A549 (cell line): ENCODE data around the gene MVK. TPM values are rescaled to one million over a fixed set of nuclear protein-coding genes. Genes with fewer than 3 reads are reported as not detected.

Experiments used
- ATAC-seq, 2 experiments: fragments of 200-7000 bp in 1 of 2; fragments of >200 bp in 1 of 2; cut with Nextera tagmentation in 1 of 2; cut with Tn5 transposase in 1 of 2; 3 replicates each; pipeline versions ENCODE4 v1.8.0 to v1.9.1; 2018 to 2020; ENCODE audit warnings: mild to moderate bottlenecking in 1 of 2, moderate library complexity in 1 of 2
- CTCF ChIA-PET: fragments of 300-600 bp; sonication (Branson Sonifier 250); formaldehyde crosslinking; extraction: SDS; loops from one replicate; lab custom pipeline; 2021; ENCODE audit warnings: antibody characterized with exemption, inconsistent platforms; lab: Yijun Ruan, JAX
- POLR2A ChIA-PET: fragments of 350-600 bp; formaldehyde crosslinking; extraction: SDS; loops from one replicate; lab custom pipeline; 2021; ENCODE audit warnings: antibody characterized with exemption, inconsistent platforms; lab: Yijun Ruan, JAX
- DNase-seq, 2 experiments: peaks; one replicate each; pipeline versions ENCODE4 v3.0.0 to v3.0.0-alpha.2; 2011 to 2016; ENCODE audit warnings: low read depth in 1 of 2, low spot score in 1 of 2
- FAIRE-seq: peaks from 2 replicates; lab custom pipeline; 2011; peaks lifted over from hg19 to GRCh38; lab: Jason Lieb, UNC
- H3K27ac ChIP-seq, 2 experiments: fragments of >200 bp; sonication (Bioruptor Twin); formaldehyde crosslinking; 3 replicates each; pipeline ENCODE4 v1.5.1; 2016 to 2017
- H3K4me1 ChIP-seq: fragments of >200 bp; sonication (Bioruptor Twin); formaldehyde crosslinking; 3 replicates; pipeline ENCODE4 v1.6.1; 2016
- H3K4me2 ChIP-seq: fragments of >200 bp; sonication (Bioruptor Twin); formaldehyde crosslinking; 3 replicates; pipeline ENCODE4 v1.6.1; 2016
- H3K4me3 ChIP-seq: fragments of >200 bp; sonication (Bioruptor Twin); formaldehyde crosslinking; 3 replicates; pipeline ENCODE4 v1.5.1; 2016
- H3K9me3 ChIP-seq: fragments of >200 bp; sonication (Bioruptor Twin); formaldehyde crosslinking; 3 replicates; pipeline ENCODE4 v1.6.1; 2016
- BHLHE40 ChIP-seq: IDR thresholded peaks from 2 replicates; pipeline ENCODE4 v1.6.1; 2012; ENCODE audit warnings: low read depth, low read length, inconsistent platforms
- CBX2 ChIP-seq: fragments of 200-600 bp; sonication (generic); IDR thresholded peaks from 2 replicates; pipeline ENCODE4 v1.6.1; 2016; ENCODE audit warnings: low read depth, mild to moderate bottlenecking, borderline replicate concordance
- CBX8 ChIP-seq: fragments of 200-600 bp; sonication (generic); IDR thresholded peaks from 2 replicates; pipeline ENCODE4 v1.6.1; 2016
- CEBPB ChIP-seq, 2 experiments: fragments of >200 bp in 1 of 2; sonication (Bioruptor Twin) in 1 of 2; formaldehyde crosslinking in 1 of 2; IDR thresholded peaks; 2 replicates each; pipeline ENCODE4 v1.6.1; 2012 to 2016
- EHF ChIP-seq: fragments of 250-450 bp; sonication (Bioruptor Pico); IDR thresholded peaks from 2 replicates; pipeline ENCODE4 v1.5.0; 2020; ENCODE audit warnings: mild to moderate bottlenecking
- EHMT2 ChIP-seq: fragments of 200-600 bp; sonication (generic); IDR thresholded peaks from 2 replicates; pipeline ENCODE4 v1.6.1; 2016; ENCODE audit warnings: antibody characterized with exemption, low read depth, mild to moderate bottlenecking, moderate library complexity
- FOSB ChIP-seq: fragments of 250-450 bp; sonication (Bioruptor Pico); IDR thresholded peaks from 2 replicates; pipeline ENCODE4 v1.5.0; 2020; ENCODE audit warnings: mild to moderate bottlenecking, moderate library complexity
- GATA3 ChIP-seq: IDR thresholded peaks from 2 replicates; pipeline ENCODE4 v1.6.1; 2012; ENCODE audit warnings: borderline replicate concordance
- HDAC2 ChIP-seq: fragments of 200-600 bp; sonication (generic); IDR thresholded peaks from 2 replicates; pipeline ENCODE4 v1.6.1; 2016
- HEYL ChIP-seq: fragments of 250-450 bp; sonication (Bioruptor Pico); IDR thresholded peaks from 2 replicates; pipeline ENCODE4 v1.8.0; 2021; ENCODE audit warnings: mild to moderate bottlenecking, moderate library complexity
- HOXB5 ChIP-seq: fragments of 250-450 bp; sonication (Bioruptor Pico); IDR thresholded peaks from 2 replicates; pipeline ENCODE4 v1.5.0; 2020; ENCODE audit warnings: mild to moderate bottlenecking, moderate library complexity
- MAFK ChIP-seq: fragments of 450-650 bp; IDR thresholded peaks from 2 replicates; pipeline ENCODE4 v1.6.1; 2014; ENCODE audit not compliant: partially characterized antibody
- PHF8 ChIP-seq: fragments of 200-600 bp; sonication (generic); IDR thresholded peaks from 2 replicates; pipeline ENCODE4 v1.6.1; 2016; ENCODE audit warnings: low read depth, mild to moderate bottlenecking, antibody characterized with exemption, moderate library complexity, borderline replicate concordance
- RAD21 ChIP-seq, 2 experiments: fragments of >200 bp in 1 of 2; sonication (Bioruptor Twin) in 1 of 2; formaldehyde crosslinking in 1 of 2; IDR thresholded peaks in 1 of 2; conservative IDR thresholded peaks in 1 of 2; 2 replicates in 1 of 2; 3 replicates in 1 of 2; pipeline ENCODE4 v1.6.1; 2012 to 2018; ENCODE audit warnings: inconsistent platforms in 1 of 2
- RARB ChIP-seq: fragments of 250-450 bp; sonication (Bioruptor Pico); IDR thresholded peaks from 2 replicates; pipeline ENCODE4 v1.8.0; 2021; ENCODE audit warnings: mild to moderate bottlenecking, moderate library complexity
- RCOR1 ChIP-seq: fragments of 150-350 bp; IDR thresholded peaks from 2 replicates; pipeline ENCODE4 v1.6.1; 2014; ENCODE audit warnings: antibody characterized with exemption, low read length, low read depth
- RFX5 ChIP-seq: fragments of 450-650 bp; IDR thresholded peaks from 2 replicates; pipeline ENCODE4 v1.7.1; 2014; ENCODE audit warnings: antibody characterized with exemption, mild to moderate bottlenecking, moderate library complexity
- TP53 ChIP-seq: fragments of 250-450 bp; sonication (Bioruptor Pico); IDR thresholded peaks from 2 replicates; pipeline ENCODE4 v1.5.0; 2021; ENCODE audit warnings: mild to moderate bottlenecking, moderate library complexity
- ZC3H11A ChIP-seq: fragments of 450-650 bp; IDR thresholded peaks from 2 replicates; pipeline ENCODE4 v1.6.1; 2014; ENCODE audit warnings: antibody characterized with exemption, mild to moderate bottlenecking
- ZNF302 ChIP-seq: fragments of 250-450 bp; sonication (Bioruptor Pico); IDR thresholded peaks from 2 replicates; pipeline ENCODE4 v1.9.0; 2021; ENCODE audit warnings: inconsistent platforms, mild to moderate bottlenecking, moderate library complexity
- WGBS: methylation state at CpG from one replicate; pipeline ENCODE4 v1.1.6; 2017; ENCODE audit errors: missing lambda C conversion rate; 5-methylcytosine and 5-hydroxymethylcytosine counted together
- polyA plus RNA-seq, 4 experiments: library from polyadenylated mRNA; depleted of rRNA in 3 of 4; stranded (reverse); fragments of >200 nt; fragmentation: RNase III in 1 of 4; extraction: RNeasy Plus Mini Kit Qiagen cat#74134 plus additional on column Dnase treatment in 1 of 4; gene quantifications; 2 replicates in 3 of 4; 3 replicates in 1 of 4; pipeline ENCODE4 v1.2.3, GENCODE V29; 2011 to 2017
- TF ChIP-seq, protein P1 (sequence below): fragments of 200-600 bp; sonication (generic); IDR thresholded peaks from 2 replicates; pipeline ENCODE4 v1.6.1; 2016; ENCODE audit warnings: antibody characterized with exemption, mild to moderate bottlenecking, moderate library complexity
- TF ChIP-seq, protein P2 (sequence below): IDR thresholded peaks from 2 replicates; pipeline ENCODE4 v1.6.1; 2012
- TF ChIP-seq, protein P3 (sequence below): IDR thresholded peaks from 2 replicates; pipeline ENCODE4 v1.6.1; 2012
- TF ChIP-seq, protein P4 (sequence below): fragments of >200 bp; sonication (Bioruptor Twin); formaldehyde crosslinking; IDR thresholded peaks from 3 replicates; pipeline ENCODE4 v1.6.1; 2016
- TF ChIP-seq, protein P5 (sequence below): fragments of 250-450 bp; sonication (Bioruptor Pico); IDR thresholded peaks from 2 replicates; pipeline ENCODE4 v1.5.0; 2020; ENCODE audit warnings: low read depth, mild to moderate bottlenecking, moderate library complexity

MVK gene
- polyA plus RNA-seq, 2 of the 4 experiments (the other 2 are of a cell fraction) = 5.9 to 14.8 TPM

DNA sequence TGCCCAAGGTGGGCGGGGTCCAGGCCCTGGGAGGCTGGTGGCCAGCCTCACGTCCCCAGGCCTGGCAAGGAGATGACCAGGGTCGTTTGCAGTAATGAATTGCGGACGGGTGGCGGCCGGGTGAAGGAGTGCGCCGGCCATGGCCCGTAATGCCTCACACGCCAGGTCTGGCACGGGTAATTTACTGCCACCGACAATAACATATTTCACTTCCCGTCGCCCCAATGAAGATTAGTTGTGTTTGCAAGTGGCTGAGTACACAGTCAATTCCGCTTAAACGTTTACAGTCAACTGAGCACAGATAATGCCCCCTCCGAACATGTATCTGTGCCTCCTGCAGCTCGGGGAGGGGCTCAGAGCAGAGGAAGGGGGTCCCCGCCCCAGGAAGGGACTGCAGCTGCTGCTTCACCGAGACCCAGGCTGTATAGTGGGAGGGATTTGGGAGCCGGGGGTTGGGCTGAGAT, 48.3 kb downstream of the MVK start:
- ATAC-seq = no peak
- POLR2A ChIA-PET = no interaction called here
- 51% methylated on average over 22 of the region's 22 CpGs for WGBS
- TF ChIP-seq CEBPB (IDR thresholded peaks at IDR 0.05) (no peak), RAD21 (conservative IDR thresholded peaks at IDR 0.05 in 1 of 2, IDR thresholded peaks at IDR 0.05 in 1 of 2) (no peak), EHF (no peak), FOSB (CRISPR knock-in tag) (no peak), RARB (no peak), GATA3 (no peak), RFX5 (no peak), CBX8 (no peak), ZC3H11A (no peak), BHLHE40 (no peak), ZNF302 (no peak), PHF8 (no peak)
- TF ChIP-seq, protein P1, sequence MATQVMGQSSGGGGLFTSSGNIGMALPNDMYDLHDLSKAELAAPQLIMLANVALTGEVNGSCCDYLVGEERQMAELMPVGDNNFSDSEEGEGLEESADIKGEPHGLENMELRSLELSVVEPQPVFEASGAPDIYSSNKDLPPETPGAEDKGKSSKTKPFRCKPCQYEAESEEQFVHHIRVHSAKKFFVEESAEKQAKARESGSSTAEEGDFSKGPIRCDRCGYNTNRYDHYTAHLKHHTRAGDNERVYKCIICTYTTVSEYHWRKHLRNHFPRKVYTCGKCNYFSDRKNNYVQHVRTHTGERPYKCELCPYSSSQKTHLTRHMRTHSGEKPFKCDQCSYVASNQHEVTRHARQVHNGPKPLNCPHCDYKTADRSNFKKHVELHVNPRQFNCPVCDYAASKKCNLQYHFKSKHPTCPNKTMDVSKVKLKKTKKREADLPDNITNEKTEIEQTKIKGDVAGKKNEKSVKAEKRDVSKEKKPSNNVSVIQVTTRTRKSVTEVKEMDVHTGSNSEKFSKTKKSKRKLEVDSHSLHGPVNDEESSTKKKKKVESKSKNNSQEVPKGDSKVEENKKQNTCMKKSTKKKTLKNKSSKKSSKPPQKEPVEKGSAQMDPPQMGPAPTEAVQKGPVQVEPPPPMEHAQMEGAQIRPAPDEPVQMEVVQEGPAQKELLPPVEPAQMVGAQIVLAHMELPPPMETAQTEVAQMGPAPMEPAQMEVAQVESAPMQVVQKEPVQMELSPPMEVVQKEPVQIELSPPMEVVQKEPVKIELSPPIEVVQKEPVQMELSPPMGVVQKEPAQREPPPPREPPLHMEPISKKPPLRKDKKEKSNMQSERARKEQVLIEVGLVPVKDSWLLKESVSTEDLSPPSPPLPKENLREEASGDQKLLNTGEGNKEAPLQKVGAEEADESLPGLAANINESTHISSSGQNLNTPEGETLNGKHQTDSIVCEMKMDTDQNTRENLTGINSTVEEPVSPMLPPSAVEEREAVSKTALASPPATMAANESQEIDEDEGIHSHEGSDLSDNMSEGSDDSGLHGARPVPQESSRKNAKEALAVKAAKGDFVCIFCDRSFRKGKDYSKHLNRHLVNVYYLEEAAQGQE = no peak
- no peak overlapping the region for H3K4me2 ChIP-seq
- DNase-seq = no peak
- CTCF ChIA-PET = interaction anchor here (4.9 kb wide), 1 partner anchor 25 kb away, joined by 23 read pairs; no protein-coding TSS in a partner anchor
- H3K27ac ChIP-seq = no peak overlapping the region
- peaks cover 11% of the 10 kb centered on the region; the same call in 1 of the 3 replicates for H3K4me1 ChIP-seq
- no peaks in the 10 kb centered on the region for H3K9me3 ChIP-seq
- no peak overlapping the region for H3K4me3 ChIP-seq
- FAIRE-seq = no peak

DNA sequence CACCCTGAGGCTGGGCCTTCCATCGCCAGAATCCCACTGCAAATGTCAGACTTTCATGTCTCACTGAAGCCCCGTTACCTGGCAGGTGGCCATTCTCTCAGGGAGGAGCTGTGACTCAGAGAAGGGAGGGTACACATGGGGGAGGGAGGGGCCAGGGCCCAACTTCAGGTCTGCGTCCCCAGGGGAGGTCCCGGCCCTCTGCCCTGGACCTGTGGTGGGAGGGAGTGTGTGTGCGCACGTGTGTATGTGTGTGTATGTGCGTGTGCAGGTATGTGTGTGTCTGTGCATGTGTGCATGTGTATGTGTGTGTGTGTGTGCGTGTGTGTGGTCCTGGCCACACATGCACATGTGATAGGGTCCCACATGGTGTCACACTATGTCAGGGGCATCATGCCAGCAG, 50.9 kb downstream of the MVK start:
- POLR2A ChIA-PET = no interaction called here
- DNase-seq (no peak), FAIRE-seq (no peak), ATAC-seq (no peak)
- H3K4me2 ChIP-seq = no peak overlapping the region
- H3K4me3 ChIP-seq = no peak overlapping the region
- H3K4me1 ChIP-seq = peaks cover 11% of the 10 kb centered on the region; the same call in 1 of the 3 replicates
- 78% methylated on average over 7 of the region's 8 CpGs for WGBS
- no peak overlapping the region for H3K27ac ChIP-seq
- no peaks in the 10 kb centered on the region for H3K9me3 ChIP-seq
- TF ChIP-seq HEYL (CRISPR knock-in tag) (no peak), TP53 (CRISPR knock-in tag) (no peak), HOXB5 (CRISPR knock-in tag) (no peak), MAFK (no peak), BHLHE40 (no peak), RARB (no peak), EHMT2 (no peak), CBX2 (no peak), RAD21 (conservative IDR thresholded peaks at IDR 0.05 in 1 of 2, IDR thresholded peaks at IDR 0.05 in 1 of 2) (no peak), RCOR1 (no peak), PHF8 (no peak), HDAC2 (no peak)
- TF ChIP-seq, protein P2, sequence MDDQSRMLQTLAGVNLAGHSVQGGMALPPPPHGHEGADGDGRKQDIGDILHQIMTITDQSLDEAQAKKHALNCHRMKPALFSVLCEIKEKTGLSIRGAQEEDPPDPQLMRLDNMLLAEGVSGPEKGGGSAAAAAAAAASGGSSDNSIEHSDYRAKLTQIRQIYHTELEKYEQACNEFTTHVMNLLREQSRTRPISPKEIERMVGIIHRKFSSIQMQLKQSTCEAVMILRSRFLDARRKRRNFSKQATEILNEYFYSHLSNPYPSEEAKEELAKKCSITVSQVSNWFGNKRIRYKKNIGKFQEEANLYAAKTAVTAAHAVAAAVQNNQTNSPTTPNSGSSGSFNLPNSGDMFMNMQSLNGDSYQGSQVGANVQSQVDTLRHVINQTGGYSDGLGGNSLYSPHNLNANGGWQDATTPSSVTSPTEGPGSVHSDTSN = no peak
- TF ChIP-seq, protein P3, sequence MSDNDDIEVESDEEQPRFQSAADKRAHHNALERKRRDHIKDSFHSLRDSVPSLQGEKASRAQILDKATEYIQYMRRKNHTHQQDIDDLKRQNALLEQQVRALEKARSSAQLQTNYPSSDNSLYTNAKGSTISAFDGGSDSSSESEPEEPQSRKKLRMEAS = no peak
- TF ChIP-seq, protein P4, sequence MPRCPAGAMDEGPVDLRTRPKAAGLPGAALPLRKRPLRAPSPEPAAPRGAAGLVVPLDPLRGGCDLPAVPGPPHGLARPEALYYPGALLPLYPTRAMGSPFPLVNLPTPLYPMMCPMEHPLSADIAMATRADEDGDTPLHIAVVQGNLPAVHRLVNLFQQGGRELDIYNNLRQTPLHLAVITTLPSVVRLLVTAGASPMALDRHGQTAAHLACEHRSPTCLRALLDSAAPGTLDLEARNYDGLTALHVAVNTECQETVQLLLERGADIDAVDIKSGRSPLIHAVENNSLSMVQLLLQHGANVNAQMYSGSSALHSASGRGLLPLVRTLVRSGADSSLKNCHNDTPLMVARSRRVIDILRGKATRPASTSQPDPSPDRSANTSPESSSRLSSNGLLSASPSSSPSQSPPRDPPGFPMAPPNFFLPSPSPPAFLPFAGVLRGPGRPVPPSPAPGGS = no peak
- TF ChIP-seq, protein P5, sequence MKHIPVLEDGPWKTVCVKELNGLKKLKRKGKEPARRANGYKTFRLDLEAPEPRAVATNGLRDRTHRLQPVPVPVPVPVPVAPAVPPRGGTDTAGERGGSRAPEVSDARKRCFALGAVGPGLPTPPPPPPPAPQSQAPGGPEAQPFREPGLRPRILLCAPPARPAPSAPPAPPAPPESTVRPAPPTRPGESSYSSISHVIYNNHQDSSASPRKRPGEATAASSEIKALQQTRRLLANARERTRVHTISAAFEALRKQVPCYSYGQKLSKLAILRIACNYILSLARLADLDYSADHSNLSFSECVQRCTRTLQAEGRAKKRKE (CRISPR knock-in tag) = no peak
- CTCF ChIA-PET = interaction anchor here (1.3 to 4.9 kb wide), 2 partner anchors 27 to 30 kb away, joined by 3 to 23 read pairs; no protein-coding TSS in a partner anchor
